ENCODE results near the gene PARD3B. TPM values are rescaled to one million over a fixed set of nuclear protein-coding genes. Genes with fewer than 3 reads are reported as not detected.

Gene PARD3B
- total RNA-seq, 1 experiment from 2014 or later: 3.6 TPM

- no peak overlapping the region for H3K27ac ChIP-seq (ENCODE audit: low read length)
- no peaks in the 10 kb centered on the region for H3K4me1 ChIP-seq (ENCODE audit: control insufficient read depth, insufficient read depth, low read length)
- no peaks in the 10 kb centered on the region for H3K9me3 ChIP-seq (ENCODE audit: control insufficient read depth, insufficient read depth, low read depth, low read length)
- TF ChIP-seq TCF7L2 (IDR thresholded peaks at IDR 0.05; ENCODE audit: low read depth, low read length) (no peak), CTCF (IDR thresholded peaks at IDR 0.05) (no peak), SIN3A (IDR thresholded peaks at IDR 0.05; ENCODE audit: borderline replicate concordance, insufficient read depth, low read depth, low read length) (no peak), REST (IDR thresholded peaks at IDR 0.05; ENCODE audit: insufficient read depth in 1 of 2, low read depth in 2 of 2, low read length in 1 of 2) (no peak), POLR2AphosphoS5 (IDR thresholded peaks at IDR 0.05; ENCODE audit: low read depth, low read length) (no peak)
- BruUV-seq (replicated peaks): no TSS peak
- no peak for ATAC-seq
- no peaks in the 10 kb centered on the region for H3K27me3 ChIP-seq (ENCODE audit: control insufficient read depth, insufficient read depth, low read length)
- no peak for DNase-seq (ENCODE audit: low read depth, low spot score)
- intact Hi-C loops (cut with micrococcal nuclease; ENCODE audit: unreplicated experiment): no loop called here
- POLR2A ChIA-PET: no interaction called here
- in situ Hi-C loops (cut with HindIII; ENCODE audit: low pct_unique_long_range_greater_than_20kb, low sequenced_read_pairs): no loop called here
- CTCF ChIA-PET: no interaction called here
- H3K4me3 ChIP-seq (ENCODE audit: low read depth in 2 of 2, low read length in 2 of 2): no peak overlapping the region
- no peaks in the 10 kb centered on the region for H3K36me3 ChIP-seq (ENCODE audit: control insufficient read depth, insufficient read depth, low read length)
Measured at GRCh38 chr2:204687776-204688175, 142.5 kb downstream of the PARD3B start.

- intact Hi-C loops (cut with micrococcal nuclease; ENCODE audit: unreplicated experiment) (loop anchor here (2.0 to 10.0 kb wide), 2 partner anchors 367 to 983 kb away; no protein-coding TSS in a partner anchor), in situ Hi-C loops (cut with HindIII; ENCODE audit: low pct_unique_long_range_greater_than_20kb, low sequenced_read_pairs) (no loop called here)
- Histone ChIP-seq H3K4me1 (ENCODE audit: control insufficient read depth, insufficient read depth, low read length) (no peaks in the 10 kb centered on the region), H3K36me3 (ENCODE audit: control insufficient read depth, insufficient read depth, low read length) (no peaks in the 10 kb centered on the region), H3K4me3 (ENCODE audit: low read depth in 2 of 2, low read length in 2 of 2) (no peak overlapping the region), H3K27me3 (ENCODE audit: control insufficient read depth, insufficient read depth, low read length) (no peaks in the 10 kb centered on the region), H3K27ac (ENCODE audit: low read length) (no peak overlapping the region), H3K9me3 (ENCODE audit: control insufficient read depth, insufficient read depth, low read depth, low read length) (no peaks in the 10 kb centered on the region)
- ChIA-PET POLR2A (no interaction called here), CTCF (interaction anchor here (0.6 to 1.2 kb wide), 4 partner anchors 107 to 987 kb away, joined by 3 to 9 read pairs (median 4); no protein-coding TSS in a partner anchor)
- no TSS peak for BruUV-seq (replicated peaks)
- ATAC-seq (peak; percentile 72; the same call in 1 of the 2 replicates), DNase-seq (ENCODE audit: low read depth, low spot score) (peak; percentile 32)
- peak; percentile 73; the same call in 1 of the 2 replicates for TF ChIP-seq CTCF (IDR thresholded peaks at IDR 0.05)
- TF ChIP-seq SIN3A (IDR thresholded peaks at IDR 0.05; ENCODE audit: borderline replicate concordance, insufficient read depth, low read depth, low read length): no peak
Measured at GRCh38 chr2:204691911-204692510, 146.7 kb downstream of the PARD3B start.

Measured in Panc1 (cell line).